Hematopoietic multipotent progenitor cell treated with erythropoietin and hydrocortisone succinate and interleukin-3 and kit ligand, for 15 days (in vitro differentiated cells): ENCODE measurements around the gene PLS1.
A peak's percentile ranks its signal among the peaks of the same experiment; 100 is the strongest.
"Not testable (repeated sequence)": the region's sequence is repeated elsewhere in the genome, so short reads cannot be mapped to it uniquely, and the experiment has no call there.

Experiments used
- DNase-seq: peaks from one replicate; pipeline ENCODE4 v3.0.0-alpha.2; 2015; ENCODE audit warnings: low spot score

Gene PLS1

DNA sequence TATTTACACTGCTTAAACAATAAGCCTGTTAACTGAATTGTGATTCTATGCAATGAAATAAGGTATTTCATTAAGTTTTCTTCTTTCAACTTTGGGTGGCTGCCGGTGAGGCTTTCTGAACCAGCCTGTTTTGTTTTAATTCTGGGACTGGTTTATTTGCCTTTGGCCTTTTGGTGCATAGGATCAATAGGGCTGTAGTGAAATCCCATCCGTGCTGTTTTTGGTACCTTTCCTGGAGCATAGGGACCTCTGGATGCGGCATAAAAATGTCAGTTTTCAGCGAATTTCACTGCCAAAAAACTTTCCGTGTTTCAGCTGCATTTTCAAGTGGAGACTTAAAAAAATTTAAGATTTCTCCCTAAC, 514 bp downstream of the PLS1 start:
- DNase-seq = no peak

DNA sequence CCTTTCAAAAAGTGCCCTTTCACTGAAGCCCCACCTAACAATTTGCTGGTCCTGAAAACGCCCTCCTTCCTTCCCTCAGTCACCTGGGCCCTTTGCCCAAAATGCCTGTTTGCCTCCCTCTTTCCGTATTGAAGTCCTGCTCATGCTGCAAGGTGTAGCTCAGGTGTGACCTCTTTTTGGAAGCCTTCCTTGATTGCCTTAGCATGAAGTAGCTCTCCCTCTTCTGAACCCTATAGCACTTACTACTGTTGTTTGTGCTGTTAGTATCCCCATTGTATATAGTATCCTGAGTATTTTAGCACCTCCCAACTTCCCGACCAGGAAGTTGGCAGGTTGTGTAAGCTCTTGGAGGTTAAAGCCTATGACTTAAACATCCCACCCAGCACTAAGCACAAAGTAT, 1.7 kb downstream of the PLS1 start:
- no peak for DNase-seq

GRCh38 chr3:142601713-142602112, 5.5 kb downstream of the PLS1 start:
- DNase-seq = no peak

DNA sequence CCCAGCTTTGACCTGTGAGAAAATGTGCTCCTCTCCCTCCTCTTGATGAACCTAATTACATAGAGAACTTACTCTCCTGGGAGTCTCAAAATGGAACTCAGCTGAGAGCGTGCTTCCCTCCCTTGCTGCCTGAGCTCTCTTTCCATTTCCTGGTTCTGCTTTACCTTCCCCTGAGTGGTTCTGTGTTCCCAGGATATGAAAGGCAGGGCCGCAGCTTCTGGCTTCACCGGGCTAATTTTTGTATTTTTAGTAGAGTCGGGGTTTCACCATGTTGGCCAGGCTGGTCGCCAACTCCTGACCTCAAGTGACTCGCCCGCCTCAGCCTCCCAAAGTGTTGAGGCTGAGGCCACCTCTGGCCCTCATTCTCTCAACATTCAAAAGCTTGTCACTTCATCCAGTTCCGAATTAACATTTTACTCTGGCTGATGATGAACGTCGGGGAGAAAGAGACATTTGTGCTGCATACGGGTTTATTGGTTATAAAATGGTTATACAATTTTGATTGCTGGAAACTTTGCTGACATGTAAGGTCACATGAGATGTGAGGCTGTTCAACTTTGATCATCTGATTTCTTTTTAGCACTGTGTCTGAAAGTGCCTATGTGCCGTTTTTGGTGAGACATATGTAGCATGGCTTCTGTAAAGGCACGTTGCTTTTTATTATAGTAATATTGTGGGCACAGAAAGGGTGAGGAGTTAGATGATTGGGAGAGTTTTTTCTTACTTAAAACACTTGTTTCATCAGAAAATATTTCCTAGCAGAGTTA, 6.6 kb downstream of the PLS1 start:
- no peak for DNase-seq

GRCh38 chr3:142603386-142603705, 7.2 kb downstream of the PLS1 start:
- not testable (repeated sequence) for DNase-seq

- no peak for DNase-seq
Measured at GRCh38 chr3:142604940-142605339, 8.7 kb downstream of the PLS1 start.

- no peak for DNase-seq
Measured at GRCh38 chr3:142608631-142609030, 12.4 kb downstream of the PLS1 start.

DNA sequence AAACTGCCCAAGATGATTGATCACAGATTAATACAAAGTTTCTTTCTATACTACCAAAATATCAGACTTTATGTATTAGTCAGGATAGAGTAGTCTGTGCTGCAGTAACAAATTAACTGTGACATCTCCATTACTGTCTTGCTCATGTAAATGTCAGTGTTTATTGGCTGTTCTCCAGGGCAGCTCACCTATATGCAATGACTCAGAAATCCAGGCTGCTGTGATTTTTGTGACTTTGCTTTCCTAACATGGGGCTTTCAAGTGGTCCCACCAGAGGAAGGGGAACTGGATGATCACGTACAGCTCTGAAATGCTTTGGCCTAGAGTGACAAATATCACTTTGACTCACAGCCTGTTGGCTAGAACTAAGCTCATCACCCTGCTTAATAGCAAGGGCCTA, 12.9 kb downstream of the PLS1 start:
- no peak for DNase-seq

DNA sequence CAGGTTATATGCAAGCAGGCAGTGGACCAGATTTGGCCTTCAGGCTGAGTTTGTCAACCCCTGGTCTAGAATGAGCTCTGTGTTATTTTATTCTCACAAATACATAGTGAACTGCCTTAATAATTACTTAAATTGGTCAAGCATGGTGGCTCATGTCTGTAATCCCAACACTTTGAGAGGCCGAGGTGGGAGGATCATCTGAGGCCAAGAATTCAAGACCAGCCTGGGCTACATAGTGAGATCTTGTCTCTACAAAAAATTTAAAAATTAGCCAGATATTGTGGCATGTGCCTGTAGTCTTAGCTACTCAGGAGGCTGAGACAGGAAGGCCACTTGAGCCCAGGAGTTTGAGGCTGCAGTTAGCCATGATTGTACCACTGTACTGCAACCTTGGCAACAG, 15.0 kb downstream of the PLS1 start:
- DNase-seq = no peak

DNA sequence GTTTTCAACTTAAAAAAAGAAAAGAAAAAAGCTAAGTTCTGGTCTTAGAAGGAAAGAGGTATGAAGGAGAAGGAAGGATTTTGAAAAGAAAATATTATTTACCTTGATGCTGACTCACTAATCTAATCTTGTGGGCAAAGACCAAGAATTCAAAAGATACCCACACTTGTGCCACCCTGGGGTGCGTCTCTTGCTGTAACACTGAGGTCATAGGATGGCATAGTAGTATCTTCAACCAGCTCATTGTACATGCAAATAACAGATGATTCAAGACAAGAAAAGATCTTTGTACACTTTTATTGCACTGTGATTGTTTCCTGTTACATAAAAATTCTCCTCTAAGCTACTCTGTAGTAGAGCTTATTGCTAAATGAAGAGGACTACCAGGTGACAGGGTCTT, 17.3 kb downstream of the PLS1 start:
- no peak for DNase-seq

- DNase-seq = no peak
Measured at GRCh38 chr3:142614059-142614626, 17.9 kb downstream of the PLS1 start.

DNA sequence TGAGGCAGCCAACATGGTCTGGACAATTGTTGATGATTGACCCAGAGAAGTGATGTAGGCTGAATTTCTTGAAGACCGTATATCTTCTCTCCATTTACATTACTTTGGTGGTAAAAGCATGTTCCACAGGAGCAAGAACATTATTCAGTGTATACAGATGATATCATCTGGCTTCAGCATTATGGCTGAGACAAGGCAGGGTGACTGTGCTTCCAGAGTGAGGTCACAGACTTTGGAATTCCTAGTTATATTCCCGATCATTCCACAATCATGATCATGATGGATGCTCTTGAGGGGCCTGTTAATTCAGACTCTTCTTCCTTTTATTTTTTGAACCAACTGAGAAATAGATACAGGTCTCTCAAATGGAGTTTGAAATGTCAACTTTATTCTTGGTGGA, 19.0 kb downstream of the PLS1 start:
- no peak for DNase-seq

- no peak for DNase-seq
Measured at GRCh38 chr3:142618917-142619461, 22.8 kb downstream of the PLS1 start.

DNA sequence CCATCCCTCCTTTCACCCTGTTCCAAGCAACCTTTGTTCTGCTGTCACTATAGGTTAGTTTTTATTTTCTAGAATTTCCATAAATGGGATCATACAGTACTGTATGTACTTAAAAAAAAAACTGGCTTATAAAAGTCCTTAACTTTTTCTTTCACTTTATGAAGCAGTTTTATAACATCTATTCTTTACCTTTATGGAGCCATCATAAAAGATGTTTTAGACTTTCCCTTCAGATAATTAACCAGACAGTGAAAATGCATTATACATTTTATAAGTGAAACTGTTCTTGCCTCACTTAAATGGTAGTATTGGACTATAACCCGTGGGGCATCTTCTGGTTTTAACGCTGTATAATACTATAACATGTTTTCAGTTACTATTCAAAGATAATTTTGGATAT, 26.2 kb downstream of the PLS1 start:
- no peak for DNase-seq

GRCh38 chr3:142623194-142623593, 27.0 kb downstream of the PLS1 start:
- DNase-seq = no peak

- no peak for DNase-seq
Measured at GRCh38 chr3:142624341-142625152, 28.4 kb downstream of the PLS1 start.

- no peak for DNase-seq
Measured at GRCh38 chr3:142625153-142625440, 28.9 kb downstream of the PLS1 start.

GRCh38 chr3:142626971-142627370, 30.8 kb downstream of the PLS1 start:
- DNase-seq = peak; percentile 7

DNA sequence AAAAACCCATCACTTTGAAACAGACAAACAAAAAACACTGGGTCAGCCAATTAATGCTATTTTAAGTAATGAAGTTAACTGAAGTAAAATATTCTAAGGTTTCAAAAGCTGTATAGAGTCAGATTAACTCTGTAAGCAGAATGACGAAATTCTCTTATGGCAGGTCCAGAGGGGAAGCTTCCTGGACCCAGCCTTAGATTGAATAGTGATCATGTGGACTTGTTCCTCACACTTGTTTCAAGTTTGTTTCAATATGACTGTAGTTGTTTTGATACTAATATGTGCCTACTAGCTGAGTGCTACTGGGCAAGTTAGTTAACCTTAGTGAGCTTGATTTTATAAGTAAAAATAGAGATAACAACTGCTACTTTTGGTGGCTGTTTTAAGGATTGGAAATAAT, 32.6 kb downstream of the PLS1 start:
- DNase-seq = no peak

- no peak for DNase-seq
Measured at GRCh38 chr3:142633073-142633472, 36.9 kb downstream of the PLS1 start.

GRCh38 chr3:142636050-142636449, 39.9 kb downstream of the PLS1 start:
- DNase-seq = no peak

DNA sequence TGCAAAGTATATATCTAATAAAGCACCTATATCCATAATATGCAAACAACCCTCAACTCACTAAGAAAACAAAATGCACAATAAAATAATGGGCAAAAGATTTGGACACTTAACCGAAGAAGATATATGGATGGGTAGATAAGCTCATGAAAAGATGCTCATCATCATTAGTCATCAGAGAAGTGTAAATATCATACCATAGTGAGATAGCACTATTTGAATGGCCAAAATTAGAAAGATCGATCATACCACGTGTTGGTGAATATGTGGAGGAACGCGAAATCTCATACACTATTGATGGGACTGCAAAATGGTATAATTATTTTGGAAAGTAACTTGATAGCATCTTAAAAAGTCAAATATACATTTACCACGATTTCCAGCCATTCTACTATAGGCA, 40.5 kb downstream of the PLS1 start:
- DNase-seq = no peak

DNA sequence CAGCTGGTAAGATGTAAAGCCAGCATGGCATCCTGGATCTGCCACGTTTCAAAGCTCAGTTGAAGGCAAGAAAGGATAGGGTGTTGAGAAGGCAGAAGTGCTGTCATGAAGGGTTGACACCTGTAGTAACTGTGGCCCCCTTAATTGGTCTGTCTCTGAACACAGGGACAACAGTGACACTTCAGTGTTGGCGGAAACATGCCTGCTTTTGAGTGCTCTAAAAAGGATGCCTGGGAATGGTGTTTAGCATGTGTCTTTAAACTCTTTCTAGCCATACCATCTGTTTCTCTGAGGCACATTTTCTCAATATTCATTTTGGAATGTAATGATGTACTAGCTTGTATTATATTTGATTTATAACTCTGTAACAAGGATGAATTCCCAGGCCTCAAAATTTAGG, 42.1 kb downstream of the PLS1 start:
- DNase-seq = no peak
